Glomerular endothelial cell (primary cell): Measurements from ENCODE around the gene GREB1L. TPM values are rescaled to one million over a fixed set of nuclear protein-coding genes. Genes with fewer than 3 reads are reported as not detected.

ENCODE experiments used
- DNase-seq: peaks from one replicate; pipeline ENCODE4 v3.0.0-alpha.2; 2011; ENCODE audit warnings: low read depth, low spot score; ENCODE audit errors: extremely low read depth
- total RNA-seq: library from RNA; depleted of rRNA; stranded (reverse); fragments of >200 nt; gene quantifications from 2 replicates; pipeline ENCODE4 v1.2.3, GENCODE V29; 2015

The GREB1L gene
- total RNA-seq, 1 donor from 2014 or later, result 1.5 TPM

GRCh38 chr18:21548647-21549046 lies 306.6 kb downstream of the GREB1L start:
- no peak for DNase-seq

- no peak for DNase-seq
These were observed 308.5 kb downstream of the GREB1L start for GRCh38 chr18:21550510-21550970.

GRCh38 chr18:21557607-21558253 lies 315.7 kb downstream of the GREB1L start:
- no peak for DNase-seq

GRCh38 chr18:21559195-21559594 lies 317.2 kb downstream of the GREB1L start:
- DNase-seq, result no peak

- no peak for DNase-seq
These were observed 329.7 kb downstream of the GREB1L start for GRCh38 chr18:21571772-21572171.

Other genes with a start within 250 kb of the GREB1L start
- gene ROCK1, start 130.4 kb upstream of the GREB1L start, total RNA-seq, result 25.3 and 41.9 TPM in 2 replicates